ENCODE results near the gene PRELID3B. TPM values are rescaled to one million over a fixed set of nuclear protein-coding genes. Genes with fewer than 3 reads are reported as not detected.
A peak's percentile ranks its signal among the peaks of the same experiment; 100 is the strongest.

PRELID3B gene
- total RNA-seq, 2 experiments from 2014 or later = 148 to 196 TPM

DNA sequence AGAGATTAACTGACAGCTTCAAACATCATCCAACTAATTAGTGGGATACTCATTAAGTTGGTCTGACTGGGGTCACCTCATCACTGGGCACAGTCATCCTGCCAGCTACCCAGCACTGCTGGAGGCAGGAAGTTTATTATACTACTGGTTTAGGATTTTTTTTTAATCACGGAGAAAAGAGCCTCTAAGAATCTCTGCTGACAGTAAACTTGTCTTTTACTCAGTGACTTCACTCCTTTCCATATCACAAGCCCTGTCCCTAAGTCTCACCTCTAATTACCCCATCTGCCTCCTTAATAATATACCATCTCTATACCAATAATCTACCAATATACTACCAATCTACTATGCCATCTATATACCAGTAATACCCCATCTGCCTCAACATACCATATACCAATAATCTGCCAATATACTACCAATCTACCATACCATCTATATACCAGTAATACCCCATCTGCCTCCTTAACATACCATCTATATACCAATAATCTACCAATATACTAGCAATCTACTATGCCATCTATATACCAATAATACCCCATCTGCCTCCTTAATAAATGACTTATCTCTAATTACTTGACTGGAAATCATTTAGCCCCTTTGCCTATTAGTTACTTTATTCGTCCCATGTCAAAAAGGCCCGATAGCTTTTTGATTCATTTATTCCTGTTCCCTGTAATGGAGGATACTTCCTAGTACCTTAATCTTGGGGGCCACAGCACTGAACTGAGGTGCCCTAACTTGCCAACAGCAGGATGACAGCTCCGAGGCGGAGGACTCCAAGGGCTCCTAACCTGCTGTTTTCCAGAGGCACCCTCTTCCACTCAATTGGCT lies 15.5 kb downstream of the PRELID3B start:
- Mint-ChIP-seq H3K27me3 (no peaks in the 10 kb centered on the region), H3K4me3 (no peak overlapping the region), H3K4me1 (peaks cover 55% of the 10 kb centered on the region), H3K36me3 (ENCODE audit: low read depth) (peaks cover 64% of the 10 kb centered on the region), H3K9me3 (ENCODE audit: low read depth) (no peaks in the 10 kb centered on the region), H3K27ac (peak overlapping the region; percentile 19)
- ChIA-PET POLR2A (no interaction called here), CTCF (no interaction called here)
- ATAC-seq (no peak), DNase-seq (no peak)
- intact Hi-C loops (cut with DNase I, micrococcal nuclease) = no loop called here

DNA sequence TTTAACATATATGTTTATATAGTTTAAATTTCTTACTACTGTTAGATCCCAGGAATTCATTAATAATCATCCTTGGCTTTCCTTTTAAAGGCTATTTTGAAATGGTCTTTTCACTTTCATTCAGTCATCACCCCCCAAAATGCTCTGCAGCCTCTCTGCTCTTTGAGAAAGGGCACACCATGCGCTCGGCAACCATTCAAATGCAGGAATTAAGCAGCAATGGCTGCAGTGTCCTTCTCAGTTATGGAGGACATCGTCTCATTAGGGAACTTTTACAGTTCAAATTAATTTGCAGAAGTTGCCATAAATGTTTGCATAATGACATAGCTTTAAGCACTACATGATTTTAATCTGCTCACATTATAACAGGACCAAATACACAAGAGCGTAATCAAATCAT lies 17.1 kb downstream of the PRELID3B start:
- peaks cover 56% of the 10 kb centered on the region for H3K4me1 Mint-ChIP-seq
- H3K27ac Mint-ChIP-seq = peak overlapping the region; percentile 1

GRCh38 chr20:59025086-59025485 lies 17.5 kb downstream of the PRELID3B start:
- ChIA-PET POLR2A (no interaction called here), CTCF (interaction anchor here (0.7 to 1.1 kb wide), 3 partner anchors 10 to 408 kb away, joined by 3 read pairs; no protein-coding TSS in a partner anchor)
- ATAC-seq = no peak
- Mint-ChIP-seq H3K9me3 (ENCODE audit: low read depth) (no peaks in the 10 kb centered on the region), H3K36me3 (ENCODE audit: low read depth) (peaks cover 46% of the 10 kb centered on the region), H3K4me1 (peaks cover 52% of the 10 kb centered on the region), H3K4me3 (no peak overlapping the region), H3K27ac (no peak overlapping the region), H3K27me3 (no peaks in the 10 kb centered on the region)
- intact Hi-C loops (cut with DNase I, micrococcal nuclease) = no loop called here
- no peak for DNase-seq

More for the DNA sequence above, 17.1 kb downstream of the PRELID3B start:
- ATAC-seq (no peak), DNase-seq (no peak)
- H3K27me3 Mint-ChIP-seq = no peaks in the 10 kb centered on the region
- H3K36me3 Mint-ChIP-seq (ENCODE audit: low read depth) = peaks cover 51% of the 10 kb centered on the region
- H3K9me3 Mint-ChIP-seq (ENCODE audit: low read depth) = no peaks in the 10 kb centered on the region
- POLR2A ChIA-PET = no interaction called here
- CTCF ChIA-PET = interaction anchor here (0.7 to 1.1 kb wide), 3 partner anchors 11 to 408 kb away, joined by 3 read pairs; no protein-coding TSS in a partner anchor
- no peak overlapping the region for H3K4me3 Mint-ChIP-seq
- intact Hi-C loops (cut with DNase I, micrococcal nuclease) = no loop called here

DNA sequence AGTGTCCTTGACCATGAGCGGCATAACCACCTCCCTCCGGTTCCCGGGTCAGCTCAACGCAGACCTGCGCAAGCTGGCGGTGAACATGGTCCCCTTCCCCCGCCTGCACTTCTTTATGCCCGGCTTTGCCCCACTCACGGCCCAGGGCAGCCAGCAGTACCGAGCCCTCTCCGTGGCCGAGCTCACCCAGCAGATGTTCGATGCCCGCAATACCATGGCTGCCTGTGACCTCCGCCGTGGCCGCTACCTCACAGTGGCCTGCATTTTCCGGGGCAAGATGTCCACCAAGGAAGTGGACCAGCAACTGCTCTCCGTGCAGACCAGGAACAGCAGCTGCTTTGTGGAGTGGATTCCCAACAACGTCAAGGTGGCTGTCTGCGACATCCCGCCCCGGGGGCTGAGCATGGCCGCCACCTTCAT lies 18.5 kb downstream of the PRELID3B start:
- ChIA-PET POLR2A (no interaction called here), CTCF (interaction anchor here (0.6 kb wide), 1 partner anchor 1156 kb away, joined by 3 read pairs; no protein-coding TSS in a partner anchor)
- Mint-ChIP-seq H3K27me3 (no peaks in the 10 kb centered on the region), H3K36me3 (ENCODE audit: low read depth) (peaks cover 39% of the 10 kb centered on the region), H3K4me1 (peaks cover 43% of the 10 kb centered on the region), H3K4me3 (no peak overlapping the region), H3K27ac (no peak overlapping the region), H3K9me3 (ENCODE audit: low read depth) (no peaks in the 10 kb centered on the region)
- intact Hi-C loops (cut with DNase I, micrococcal nuclease) = no loop called here
- no peak for DNase-seq
- ATAC-seq = no peak

GRCh38 chr20:59023616-59024015 lies 19.0 kb downstream of the PRELID3B start:
- Mint-ChIP-seq H3K27ac (no peak overlapping the region), H3K9me3 (ENCODE audit: low read depth) (no peaks in the 10 kb centered on the region), H3K4me1 (peaks cover 38% of the 10 kb centered on the region), H3K36me3 (ENCODE audit: low read depth) (peaks cover 35% of the 10 kb centered on the region), H3K4me3 (no peak overlapping the region), H3K27me3 (no peaks in the 10 kb centered on the region)
- POLR2A ChIA-PET = no interaction called here
- CTCF ChIA-PET = interaction anchor here (0.6 to 0.8 kb wide), 2 partner anchors 44 to 1155 kb away, joined by 3 read pairs; no protein-coding TSS in a partner anchor
- ATAC-seq = no peak
- intact Hi-C loops (cut with DNase I, micrococcal nuclease) = no loop called here
- no peak for DNase-seq

GRCh38 chr20:59022754-59023153 lies 19.8 kb downstream of the PRELID3B start:
- Mint-ChIP-seq H3K9me3 (ENCODE audit: low read depth) (no peaks in the 10 kb centered on the region), H3K4me1 (peaks cover 32% of the 10 kb centered on the region), H3K36me3 (ENCODE audit: low read depth) (peaks cover 29% of the 10 kb centered on the region), H3K27me3 (no peaks in the 10 kb centered on the region), H3K27ac (no peak overlapping the region), H3K4me3 (no peak overlapping the region)
- DNase-seq (no peak), ATAC-seq (no peak)
- intact Hi-C loops (cut with DNase I, micrococcal nuclease) = no loop called here
- CTCF ChIA-PET = no interaction called here
- POLR2A ChIA-PET = no interaction called here

DNA sequence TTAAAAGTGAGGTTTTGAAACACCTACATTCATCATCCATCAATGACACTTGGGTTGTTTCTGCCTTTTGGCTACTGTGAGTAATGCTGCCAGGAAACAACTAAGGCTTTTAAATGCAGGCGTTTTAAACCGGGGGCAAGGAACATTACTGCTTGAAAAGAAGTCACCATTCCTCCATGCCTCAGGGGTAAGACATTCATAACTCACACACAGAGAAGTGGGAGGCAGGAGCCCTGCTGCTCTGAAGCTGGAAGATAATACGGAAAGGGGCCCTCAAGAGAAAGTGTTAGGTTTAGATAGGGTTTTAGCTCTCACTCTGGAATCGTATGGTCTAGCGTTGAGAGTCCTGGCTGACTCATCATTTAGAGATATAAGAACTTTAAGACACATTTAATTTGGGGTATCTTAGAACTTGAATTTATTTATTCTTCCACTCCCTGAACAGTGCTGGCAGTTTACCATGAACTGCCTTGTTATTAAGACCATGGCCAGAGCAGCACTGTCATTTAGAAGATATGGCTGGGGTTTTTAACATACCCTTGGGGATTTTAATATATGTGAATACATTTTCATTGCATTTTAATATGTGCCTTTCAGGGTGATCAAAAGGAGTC lies 21.5 kb downstream of the PRELID3B start:
- Mint-ChIP-seq H3K36me3 (ENCODE audit: low read depth) (peaks cover 16% of the 10 kb centered on the region), H3K27me3 (no peaks in the 10 kb centered on the region), H3K4me1 (peaks cover 34% of the 10 kb centered on the region), H3K4me3 (no peak overlapping the region), H3K27ac (no peak overlapping the region), H3K9me3 (ENCODE audit: low read depth) (no peaks in the 10 kb centered on the region)
- DNase-seq (peak; percentile 2), ATAC-seq (peak; percentile 39)
- POLR2A ChIA-PET = no interaction called here
- intact Hi-C loops (cut with DNase I, micrococcal nuclease) = no loop called here
- CTCF ChIA-PET = no interaction called here

GRCh38 chr20:59019217-59019616 lies 23.4 kb downstream of the PRELID3B start, which contains the start of gene TUBB1:
Gene TUBB1, plus strand, starts transcription at chr20:59019429. Its CDS starts 94 bp downstream, at chr20:59019523.
- peaks cover 36% of the 10 kb centered on the region for H3K4me1 Mint-ChIP-seq

GRCh38 chr20:59018817-59019216 lies 23.8 kb downstream of the PRELID3B start:
- no peak overlapping the region for H3K27ac Mint-ChIP-seq
- ChIA-PET CTCF (interaction anchor here (0.6 kb wide), 2 partner anchors 38 to 334 kb away, joined by 3 read pairs; no protein-coding TSS in a partner anchor), POLR2A (interaction anchor here (0.6 to 1.0 kb wide), 2 partner anchors 14 to 516 kb away, joined by 3 read pairs; partner anchors contain the start of gene ATP5F1E)

More at GRCh38 chr20:59019217-59019616, 23.4 kb downstream of the PRELID3B start, which contains the start of gene TUBB1:
- DNase-seq (no peak), ATAC-seq (no peak)
- ChIA-PET CTCF (interaction anchor here (0.6 to 0.7 kb wide), 3 partner anchors 35 to 436 kb away, joined by 3 to 4 read pairs (median 3); no protein-coding TSS in a partner anchor), POLR2A (interaction anchor here (0.6 kb wide), 1 partner anchor 163 kb away, joined by 7 read pairs; no protein-coding TSS in a partner anchor)
- Mint-ChIP-seq H3K36me3 (ENCODE audit: low read depth) (peaks cover 6% of the 10 kb centered on the region), H3K9me3 (ENCODE audit: low read depth) (no peaks in the 10 kb centered on the region), H3K4me3 (no peak within 1 kb of the TSS), H3K27ac (no peak within 1 kb of the TSS), H3K27me3 (no peaks in the 10 kb centered on the region)
- intact Hi-C loops (cut with DNase I, micrococcal nuclease) = no loop called here

GRCh38 chr20:59017493-59018231 lies 24.9 kb downstream of the PRELID3B start:
- no peak overlapping the region for H3K4me3 Mint-ChIP-seq
- POLR2A ChIA-PET = interaction anchor here (1.0 kb wide), 1 partner anchor 15 kb away, joined by 3 read pairs; the partner anchor contains the start of gene ATP5F1E

More at GRCh38 chr20:59018817-59019216, 23.8 kb downstream of the PRELID3B start:
- Mint-ChIP-seq H3K4me1 (peaks cover 40% of the 10 kb centered on the region), H3K4me3 (no peak overlapping the region), H3K36me3 (ENCODE audit: low read depth) (peaks cover 3% of the 10 kb centered on the region), H3K27me3 (no peaks in the 10 kb centered on the region), H3K9me3 (ENCODE audit: low read depth) (no peaks in the 10 kb centered on the region)
- intact Hi-C loops (cut with DNase I, micrococcal nuclease) = no loop called here
- DNase-seq (peak; percentile 2), ATAC-seq (no peak)

More at GRCh38 chr20:59017493-59018231, 24.9 kb downstream of the PRELID3B start:
- Mint-ChIP-seq H3K27ac (peak overlapping the region; percentile 67), H3K27me3 (no peaks in the 10 kb centered on the region), H3K36me3 (ENCODE audit: low read depth) (peaks cover under 1% of the 10 kb centered on the region), H3K9me3 (ENCODE audit: low read depth) (no peaks in the 10 kb centered on the region), H3K4me1 (peaks cover 47% of the 10 kb centered on the region)
- ATAC-seq (no peak), DNase-seq (peak; percentile 4)
- intact Hi-C loops (cut with DNase I, micrococcal nuclease) = no loop called here
- CTCF ChIA-PET = no interaction called here

Data from activated CD4-positive, alpha-beta T cell treated with anti-CD3 and anti-CD28 coated beads for 36 hours (primary cell).